SK-N-SH (cell line): ENCODE results near the gene PSD2. TPM values are rescaled to one million over a fixed set of nuclear protein-coding genes. Genes with fewer than 3 reads are reported as not detected.
A peak's percentile ranks its signal among the peaks of the same experiment; 100 is the strongest.

Experiments
- CTCF ChIA-PET: fragments of 300-600, 350-600 bp; formaldehyde crosslinking; extraction: SDS; loops from one replicate; lab custom pipeline; 2021; lab: Yijun Ruan, JAX
- POLR2A ChIA-PET: fragments of 350-600 bp; sonication (Branson Sonifier 250); formaldehyde crosslinking; extraction: SDS; loops from one replicate; lab custom pipeline; 2020; ENCODE audit warnings: antibody characterized with exemption, inconsistent platforms; lab: Yijun Ruan, JAX
- DNase-seq: peaks from one replicate; pipeline ENCODE4 v3.0.0; 2012
- H2AFZ ChIP-seq: fragments of 200-600 bp; sonication (generic); 2 replicates; pipeline ENCODE4 v1.8.1; 2016; ENCODE audit warnings: antibody characterized with exemption, mild to moderate bottlenecking, low read depth
- H3F3A ChIP-seq: fragments of 200-600 bp; sonication (generic); replicated peaks from 2 replicates; pipeline ENCODE3; 2016; ENCODE audit warnings: antibody characterized with exemption, mild to moderate bottlenecking; ENCODE audit not compliant: insufficient read depth
- H3K27ac ChIP-seq, 2 experiments: fragments of 200-500 bp in 1 of 2; fragments of 200-600 bp in 1 of 2; sonication (Bioruptor generic) in 1 of 2; sonication (generic), shearing (Covaris generic) in 1 of 2; 2 replicates each; pipeline versions ENCODE4 v1.5.1 to v1.6.1; 2014 to 2016; ENCODE audit warnings: low read depth in 2 of 2, inconsistent platforms in 1 of 2, low read length in 1 of 2, mild to moderate bottlenecking in 1 of 2, mixed read lengths in 1 of 2
- H3K27me3 ChIP-seq: fragments of 200-600 bp; sonication (generic), shearing (Covaris generic); 2 replicates; pipeline ENCODE4 v1.6.1; 2016; ENCODE audit warnings: mixed run types; ENCODE audit not compliant: insufficient read depth
- H3K36me3 ChIP-seq, 2 experiments: fragments of 200-500 bp in 1 of 2; fragments of 200-600 bp in 1 of 2; sonication (Bioruptor generic) in 1 of 2; sonication (generic) in 1 of 2; replicated peaks in 1 of 2; 2 replicates each; pipeline versions ENCODE3 to v1.5.1; 2014 to 2016; ENCODE audit warnings: low read length in 1 of 2, mild to moderate bottlenecking in 1 of 2; ENCODE audit not compliant: insufficient read depth in 2 of 2, control insufficient read depth in 1 of 2
- H3K4me1 ChIP-seq, 2 experiments: fragments of 200-500 bp in 1 of 2; fragments of 200-600 bp in 1 of 2; sonication (Bioruptor generic) in 1 of 2; sonication (generic), shearing (Covaris generic) in 1 of 2; 2 replicates each; pipeline versions ENCODE4 v1.5.1 to v1.6.1; 2014 to 2016; ENCODE audit warnings: low read depth in 1 of 2, low read length in 1 of 2, mixed run types in 1 of 2; ENCODE audit not compliant: insufficient read depth in 2 of 2, control insufficient read depth in 1 of 2
- H3K4me2 ChIP-seq: fragments of 200-600 bp; sonication (generic), shearing (Covaris generic); 2 replicates; pipeline ENCODE4 v1.6.1; 2017; ENCODE audit warnings: mixed run types
- H3K4me3 ChIP-seq, 2 experiments: fragments of 200-500 bp in 1 of 2; fragments of 200-600 bp in 1 of 2; sonication (Bioruptor generic) in 1 of 2; sonication (generic), shearing (Covaris generic) in 1 of 2; 2 replicates each; pipeline versions ENCODE4 v1.5.1 to v1.8.1; 2014 to 2016; ENCODE audit warnings: low read depth in 2 of 2, inconsistent platforms in 1 of 2, low read length in 1 of 2, mild to moderate bottlenecking in 1 of 2, mixed read lengths in 1 of 2, moderate library complexity in 1 of 2
- H3K79me2 ChIP-seq: fragments of 200-600 bp; sonication (generic); 2 replicates; pipeline ENCODE4 v1.8.1; 2017; ENCODE audit warnings: mild to moderate bottlenecking; ENCODE audit not compliant: insufficient read depth
- H3K9ac ChIP-seq: fragments of 200-600 bp; sonication (generic); 2 replicates; pipeline ENCODE4 v1.6.1; 2017; ENCODE audit warnings: mixed run types
- H3K9me2 ChIP-seq: fragments of 200-600 bp; sonication (generic); 2 replicates; pipeline ENCODE4 v1.6.1; 2017; ENCODE audit warnings: mixed run types
- H3K9me3 ChIP-seq: fragments of 200-600 bp; sonication (generic); 2 replicates; pipeline ENCODE4 v1.6.1; 2017; ENCODE audit warnings: mixed run types, mild to moderate bottlenecking, moderate library complexity
- H4K20me1 ChIP-seq: fragments of 200-600 bp; sonication (generic); 2 replicates; pipeline ENCODE4 v1.6.1; 2017; ENCODE audit warnings: mild to moderate bottlenecking, mixed run types; ENCODE audit not compliant: insufficient read depth
- CHD2 ChIP-seq: fragments of 150-350 bp; IDR thresholded peaks from 2 replicates; pipeline ENCODE4 v1.6.1; 2018; ENCODE audit warnings: low read length; ENCODE audit not compliant: partially characterized antibody
- CTCF ChIP-seq: fragments of 200-600 bp; sonication (generic); IDR thresholded peaks from 2 replicates; pipeline ENCODE4 v1.6.1; 2017; ENCODE audit warnings: antibody characterized with exemption, mild to moderate bottlenecking, moderate library complexity
- ELF1 ChIP-seq: IDR thresholded peaks from 2 replicates; pipeline ENCODE4 v1.4.0; 2012
- FOSL2 ChIP-seq: IDR thresholded peaks from 2 replicates; pipeline ENCODE4 v1.4.0; 2012; ENCODE audit warnings: low read depth, mild to moderate bottlenecking, moderate library complexity, borderline replicate concordance
- GABPA ChIP-seq: IDR thresholded peaks from 2 replicates; pipeline ENCODE4 v1.4.0; 2012; ENCODE audit warnings: low read depth, mild to moderate bottlenecking
- IRF3 ChIP-seq: fragments of 150-350 bp; IDR thresholded peaks from 2 replicates; pipeline ENCODE4 v1.6.1; 2016; ENCODE audit warnings: mild to moderate bottlenecking, low read depth, low read length
- MEF2A ChIP-seq: IDR thresholded peaks from 2 replicates; pipeline ENCODE4 v1.4.0; 2012; ENCODE audit warnings: low read depth, borderline replicate concordance
- MXI1 ChIP-seq: IDR thresholded peaks from 2 replicates; pipeline ENCODE4 v1.6.1; 2012; ENCODE audit warnings: mild to moderate bottlenecking, low read depth, low read length, improper control_type of control experiment
- POLR2AphosphoS5 ChIP-seq: IDR thresholded peaks from 2 replicates; pipeline ENCODE4 v1.6.1; 2012; ENCODE audit warnings: low read depth, low read length
- RAD21 ChIP-seq: IDR thresholded peaks from 2 replicates; pipeline ENCODE4 v1.6.1; 2012; ENCODE audit warnings: mild to moderate bottlenecking, low read length
- RCOR1 ChIP-seq: fragments of 150-350 bp; IDR thresholded peaks from 2 replicates; pipeline ENCODE4 v1.6.1; 2017; ENCODE audit warnings: antibody characterized with exemption, low read length
- RFX5 ChIP-seq: IDR thresholded peaks from 2 replicates; pipeline ENCODE4 v1.6.1; 2012; ENCODE audit warnings: mild to moderate bottlenecking, improper control_type of control experiment, low read length
- SIN3A ChIP-seq: IDR thresholded peaks from 2 replicates; pipeline ENCODE4 v1.6.1; 2012; ENCODE audit warnings: low read depth, mild to moderate bottlenecking, low read length, moderate library complexity, borderline replicate concordance
- TAF1 ChIP-seq: IDR thresholded peaks from 2 replicates; pipeline ENCODE4 v1.6.1; 2012; ENCODE audit warnings: low read depth, mild to moderate bottlenecking, low read length, moderate library complexity, borderline replicate concordance
- TCF12 ChIP-seq: IDR thresholded peaks from 2 replicates; pipeline ENCODE4 v1.4.0; 2012
- TEAD4 ChIP-seq: IDR thresholded peaks from 2 replicates; pipeline ENCODE4 v1.4.0; 2012; ENCODE audit warnings: mild to moderate bottlenecking, borderline replicate concordance; ENCODE audit not compliant: insufficient read depth
- USF2 ChIP-seq: fragments of 150-350 bp; IDR thresholded peaks from 2 replicates; pipeline ENCODE4 v1.6.1; 2017; ENCODE audit warnings: antibody characterized with exemption, low read length, low read depth, borderline replicate concordance
- YY1 ChIP-seq: IDR thresholded peaks from 2 replicates; pipeline ENCODE4 v1.4.0; 2012; ENCODE audit warnings: low read depth, mild to moderate bottlenecking
- ZBTB33 ChIP-seq: IDR thresholded peaks from 2 replicates; pipeline ENCODE4 v1.4.0; 2012; ENCODE audit warnings: low read depth, borderline replicate concordance
- WGBS: methylation state at CpG from one replicate; pipeline ENCODE4 v1.1.6; 2017; ENCODE audit warnings: low lambda C conversion rate; 5-methylcytosine and 5-hydroxymethylcytosine counted together
- polyA plus RNA-seq, 3 experiments: library from polyadenylated mRNA; depleted of rRNA; stranded (reverse); fragments of >200 nt; gene quantifications; 2 replicates each; pipeline ENCODE4 v1.2.3, GENCODE V29; 2012

Gene PSD2
- polyA plus RNA-seq, 1 of the 3 experiments (the other 2 are of a cell fraction), result 0.15 TPM

- POLR2A ChIA-PET, result interaction anchor here (0.6 kb wide), 1 partner anchor 73 kb away, joined by 3 read pairs; no protein-coding TSS in a partner anchor
- H3K4me3 ChIP-seq, result no peak overlapping the region
- 95% methylated on average over 4 of the region's 4 CpGs for WGBS
- DNase-seq, result peak; percentile 25
- no peaks in the 10 kb centered on the region for H4K20me1 ChIP-seq
- H3F3A ChIP-seq, result peaks cover 13% of the 10 kb centered on the region
- H3K4me1 ChIP-seq, result peaks cover 8 to 55% of the 10 kb centered on the region in 2 experiments; a peak in 3 of 4 replicates
- H3K9me2 ChIP-seq, result no peaks in the 10 kb centered on the region
- H3K27ac ChIP-seq, result no peak overlapping the region
- no peaks in the 10 kb centered on the region for H3K27me3 ChIP-seq
- H2AFZ ChIP-seq, result no peak overlapping the region
- CTCF ChIA-PET, result interaction anchor here (0.7 to 23.1 kb wide), 2 partner anchors 50 to 125 kb away, joined by 3 to 627 read pairs; no protein-coding TSS in a partner anchor
- no peak for TF ChIP-seq RFX5
- no peak for TF ChIP-seq GABPA
- TF ChIP-seq FOSL2, result no peak
- no peak for TF ChIP-seq YY1
- TF ChIP-seq TAF1, result no peak
- no peak for TF ChIP-seq POLR2AphosphoS5
- no peak for TF ChIP-seq CTCF
- no peak for TF ChIP-seq RCOR1
- no peak for TF ChIP-seq SIN3A
- no peak for TF ChIP-seq CHD2
- TF ChIP-seq TCF12, result no peak
- no peak for TF ChIP-seq IRF3
- TF ChIP-seq MEF2A, result no peak
- TF ChIP-seq ELF1, result no peak
- no peak for TF ChIP-seq USF2
- no peak for TF ChIP-seq RAD21
- TF ChIP-seq MXI1, result no peak
- no peak for TF ChIP-seq ZBTB33
- TF ChIP-seq TEAD4, result no peak
- TF ChIP-seq, all 33 proteins: peak for 0
- H3K4me2 ChIP-seq, result no peak overlapping the region
- H3K79me2 ChIP-seq, result no peaks in the 10 kb centered on the region
- no peaks in the 10 kb centered on the region for H3K9me3 ChIP-seq
- H3K36me3 ChIP-seq, result no peaks in the 10 kb centered on the region
- H3K9ac ChIP-seq, result no peak overlapping the region
These were observed 34.1 kb upstream of the PSD2 start for GRCh38 chr5:139761501-139761900.
